LHCN-M2 (cell line): ENCODE measurements around the gene DAPK1. TPM values are rescaled to one million over a fixed set of nuclear protein-coding genes. Genes with fewer than 3 reads are reported as not detected.

Experiments used
- DNase-seq: peaks from one replicate; pipeline ENCODE4 v3.0.0-alpha.2; 2012; ENCODE audit warnings: low read depth
- total RNA-seq: library from RNA; depleted of rRNA; stranded (reverse); fragments of >200 nt; gene quantifications from 2 replicates; pipeline ENCODE4 v1.2.3, GENCODE V29; 2014

The DAPK1 gene
- total RNA-seq, 1 experiment from 2014 or later: 26.6 TPM

- DNase-seq: no peak
Observed at GRCh38 chr9:87708986-87709728, 211.5 kb downstream of the DAPK1 start.

- DNase-seq: no peak
Observed at GRCh38 chr9:87710443-87710842, 212.8 kb downstream of the DAPK1 start.

GRCh38 chr9:87711857-87712800 lies 214.5 kb downstream of the DAPK1 start:
- DNase-seq: peak; percentile 94

- no peak for DNase-seq
Observed at GRCh38 chr9:87712801-87713277, 215.2 kb downstream of the DAPK1 start.

- peak; percentile 100 for DNase-seq
Observed at GRCh38 chr9:87713278-87713987, 215.8 kb downstream of the DAPK1 start.

- no peak for DNase-seq
Observed at GRCh38 chr9:87713988-87714330, 216.3 kb downstream of the DAPK1 start.

- peak; percentile 93 for DNase-seq
Observed at GRCh38 chr9:87714819-87715218, 217.2 kb downstream of the DAPK1 start.

- no peak for DNase-seq
Observed at GRCh38 chr9:87716141-87716540, 218.5 kb downstream of the DAPK1 start.

GRCh38 chr9:87717456-87717855 lies 219.8 kb downstream of the DAPK1 start:
- no peak for DNase-seq

- no peak for DNase-seq
Observed at GRCh38 chr9:87718231-87718630, 220.6 kb downstream of the DAPK1 start.

GRCh38 chr9:87718852-87719612 lies 221.4 kb downstream of the DAPK1 start:
- DNase-seq: no peak

- no peak for DNase-seq
Observed at GRCh38 chr9:87720173-87720572, 222.5 kb downstream of the DAPK1 start.

- no peak for DNase-seq
Observed at GRCh38 chr9:87722393-87723088, 224.9 kb downstream of the DAPK1 start.

- peak; percentile 44 for DNase-seq
Observed at GRCh38 chr9:87725356-87725899, 227.8 kb downstream of the DAPK1 start.

GRCh38 chr9:87725900-87726709 lies 228.4 kb downstream of the DAPK1 start, which contains the start of gene CTSL:
TSS of gene CTSL (plus strand) at chr9:87726119. CDS start at chr9:87727604, 1,485 bp downstream.
- peak; percentile 84 for DNase-seq

GRCh38 chr9:87729246-87729645 lies 231.6 kb downstream of the DAPK1 start:
- DNase-seq: no peak

GRCh38 chr9:87731321-87731720 lies 233.7 kb downstream of the DAPK1 start:
- no peak for DNase-seq

- no peak for DNase-seq
Observed at GRCh38 chr9:87732344-87732743, 234.7 kb downstream of the DAPK1 start.

- DNase-seq: peak; percentile 36
Observed at GRCh38 chr9:87732756-87733155, 235.1 kb downstream of the DAPK1 start.
